Measurements from ENCODE around the gene ARL4D.
"Not testable (repeated sequence)": the region's sequence is repeated elsewhere in the genome, so short reads cannot be mapped to it uniquely, and the experiment has no call there.

The ARL4D gene

GRCh38 chr17:43398724-43399595 is at the start of gene ARL4D:
ARL4D (plus strand) TSS chr17:43398993; CDS start chr17:43399733, 740 bp downstream.
- DNase-seq (ENCODE audit: low spot score) = peak; percentile 92

GRCh38 chr17:43349142-43349541 is 49.7 kb upstream of the ARL4D start:
- DNase-seq (ENCODE audit: low spot score) = no peak

- DNase-seq (ENCODE audit: low spot score) = no peak
Observed at GRCh38 chr17:43350888-43351361, 47.9 kb upstream of the ARL4D start.

GRCh38 chr17:43351691-43352090 is 47.1 kb upstream of the ARL4D start:
- DNase-seq (ENCODE audit: low spot score) = no peak

DNA sequence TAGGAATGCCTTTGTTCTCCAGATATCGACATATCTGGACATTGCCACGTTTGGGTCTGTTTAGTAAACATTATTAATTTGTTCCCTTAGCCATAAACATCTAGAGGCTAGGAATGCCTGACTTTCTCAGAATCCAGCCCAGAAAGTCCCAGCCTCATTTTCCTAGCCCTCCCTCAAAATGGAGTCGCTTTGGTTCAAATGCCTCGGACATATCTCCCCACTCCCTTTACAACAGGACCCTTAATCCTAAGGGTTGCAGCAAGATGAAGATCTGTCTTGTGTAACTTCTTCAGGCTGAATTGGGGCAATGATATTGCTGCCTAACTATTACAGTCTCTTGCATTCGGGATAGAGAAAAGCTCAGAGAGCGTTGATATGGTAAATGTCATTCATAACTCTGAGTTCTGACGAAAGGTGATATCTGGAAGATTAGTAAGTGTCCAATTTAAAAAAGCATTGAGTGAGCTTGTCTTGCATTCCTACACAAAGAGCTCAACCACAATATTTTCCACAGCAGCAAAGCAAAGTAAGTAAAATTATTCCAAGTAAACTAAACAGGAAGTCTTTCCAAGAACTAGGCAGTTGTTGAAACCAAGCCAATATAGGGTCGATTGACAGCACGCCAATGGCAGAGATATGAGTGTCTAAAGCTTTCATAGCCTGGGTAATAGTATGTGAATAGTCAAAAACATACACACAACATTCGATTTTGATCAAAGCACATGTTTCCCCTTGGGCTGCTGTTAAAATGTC is 46.0 kb upstream of the ARL4D start:
- DNase-seq (ENCODE audit: low spot score) = no peak

DNA sequence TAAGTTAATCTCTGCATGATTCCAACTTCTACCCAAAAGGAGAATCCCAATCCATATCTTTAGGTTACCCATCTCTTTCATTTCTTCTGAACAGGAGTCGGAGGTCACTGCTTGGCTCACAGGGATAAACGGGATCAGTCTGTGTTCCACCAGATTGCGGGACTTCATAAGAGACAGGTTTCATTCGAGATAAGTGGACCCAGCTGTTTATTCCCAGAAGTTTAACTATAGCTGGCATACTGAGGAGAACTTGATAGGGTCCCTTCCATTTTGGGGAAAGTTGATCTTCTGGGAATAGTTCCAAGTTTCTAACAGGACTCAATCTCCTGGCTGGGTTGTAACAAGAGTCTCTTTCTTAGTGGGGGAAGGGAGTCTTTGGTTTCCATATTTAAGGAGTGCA is 45.4 kb upstream of the ARL4D start:
- DNase-seq (ENCODE audit: low spot score) = no peak

DNA sequence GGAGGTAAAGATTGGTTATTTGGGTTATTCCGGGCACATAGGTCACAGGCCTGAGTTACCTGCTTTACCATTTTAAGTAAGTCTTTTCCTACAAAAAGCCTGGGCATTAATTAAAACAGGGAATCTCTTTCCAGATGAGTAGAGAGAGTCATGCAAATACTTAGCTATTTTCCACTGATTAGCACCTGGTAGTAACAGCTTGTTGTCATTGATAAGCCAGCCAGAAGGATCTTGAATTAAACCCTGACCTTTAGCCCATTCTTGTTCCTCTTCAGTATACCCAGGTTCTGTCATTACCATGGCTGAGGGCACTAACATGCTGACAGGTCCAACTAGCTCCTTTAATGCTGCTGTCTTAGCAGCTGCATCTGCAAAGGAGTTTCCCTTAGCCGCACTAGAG is 44.4 kb upstream of the ARL4D start:
- no peak for DNase-seq (ENCODE audit: low spot score)

- no peak for DNase-seq (ENCODE audit: low spot score)
Observed at GRCh38 chr17:43356450-43356849, 42.3 kb upstream of the ARL4D start.

GRCh38 chr17:43356999-43357398 is 41.8 kb upstream of the ARL4D start:
- DNase-seq (ENCODE audit: low spot score) = no peak

DNA sequence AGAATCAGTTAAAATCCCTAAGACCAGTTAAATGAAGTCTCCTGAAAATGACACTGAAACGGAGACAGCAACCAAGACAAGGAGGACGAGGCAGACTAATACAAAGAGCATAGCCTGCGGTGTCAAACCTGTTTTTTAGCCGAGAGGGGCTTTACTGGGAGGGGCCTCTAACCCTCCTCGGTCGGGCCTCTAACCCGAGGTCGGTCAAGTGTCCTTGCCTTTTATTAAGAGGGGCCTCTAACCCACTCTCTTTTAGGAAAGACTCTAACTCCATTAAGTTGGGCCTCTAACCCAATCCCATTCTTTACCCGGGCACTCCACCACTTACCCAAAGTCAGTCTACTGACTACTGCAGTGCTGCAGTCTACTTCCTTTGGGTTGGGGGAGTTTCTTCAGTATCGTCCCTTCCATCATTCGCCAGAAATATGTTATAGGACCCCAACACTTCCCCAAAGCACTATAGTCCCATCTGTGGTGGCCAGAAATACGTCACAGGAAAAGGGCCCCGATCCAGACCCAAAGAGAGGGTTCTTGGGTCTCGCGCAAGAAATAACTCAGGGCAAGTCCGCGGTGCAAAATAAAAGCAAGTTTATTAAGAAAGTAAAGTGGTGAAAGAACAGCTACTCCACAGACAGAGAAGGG is 39.2 kb upstream of the ARL4D start:
- no peak for DNase-seq (ENCODE audit: low spot score)

GRCh38 chr17:43360376-43360738 is 38.4 kb upstream of the ARL4D start:
- DNase-seq (ENCODE audit: low spot score) = peak; percentile 52

DNA sequence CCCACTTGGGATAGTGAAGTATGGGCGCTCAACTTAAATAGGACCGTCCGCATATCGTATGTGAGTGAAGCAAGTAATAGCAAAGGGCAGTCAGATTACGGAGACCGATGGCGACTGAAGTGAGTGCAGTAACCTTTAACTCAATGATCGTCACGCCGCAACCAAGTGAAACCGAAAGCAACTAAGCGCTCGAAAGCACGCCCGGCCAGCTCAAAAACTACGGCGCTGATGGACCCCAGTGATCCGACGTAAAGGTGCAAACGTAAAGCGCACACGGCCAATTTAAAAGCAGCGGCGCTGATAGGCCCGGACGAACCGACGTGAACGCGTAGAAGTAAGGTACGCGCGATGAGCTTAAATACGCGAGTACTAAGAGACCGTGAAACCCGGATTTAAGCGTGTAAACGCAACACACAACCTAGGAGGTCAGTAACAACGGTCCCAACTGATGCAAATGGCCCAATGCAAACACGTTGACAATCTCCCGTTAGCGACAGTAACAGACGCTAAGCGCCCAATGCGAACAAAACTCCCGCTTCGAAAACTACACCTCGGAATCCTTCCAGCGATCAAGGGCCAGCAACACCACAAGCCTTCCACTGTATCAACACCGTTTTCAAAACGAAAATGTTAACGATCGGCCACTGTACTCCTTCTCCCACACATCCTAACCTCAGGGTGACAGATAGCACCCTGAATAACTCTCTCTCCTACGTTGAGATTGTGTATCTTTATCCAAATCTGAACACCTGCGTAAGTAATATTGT is 37.9 kb upstream of the ARL4D start:
- DNase-seq (ENCODE audit: low spot score) = peak; percentile 87

- no peak for DNase-seq (ENCODE audit: low spot score)
Observed at GRCh38 chr17:43363181-43363925, 35.4 kb upstream of the ARL4D start.

DNA sequence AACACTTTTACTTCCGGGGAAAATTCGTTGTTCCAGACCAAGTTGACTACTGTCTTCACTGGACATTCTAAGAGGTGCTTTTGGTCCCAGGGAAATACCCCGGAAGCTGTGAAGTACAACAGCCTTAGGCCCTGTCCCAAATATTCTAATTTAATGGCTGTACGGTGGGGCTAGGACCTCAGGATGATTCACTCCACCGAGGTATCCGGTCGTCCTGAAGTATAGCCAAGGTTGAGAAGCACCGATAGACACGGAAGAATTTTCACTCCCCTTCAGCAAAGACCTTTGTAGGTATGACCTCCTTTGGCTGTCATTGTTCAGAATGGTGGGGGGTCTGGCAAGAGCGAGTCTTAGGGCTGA is 34.9 kb upstream of the ARL4D start:
- DNase-seq (ENCODE audit: low spot score) = no peak

GRCh38 chr17:43365356-43365755 is 33.4 kb upstream of the ARL4D start:
- no peak for DNase-seq (ENCODE audit: low spot score)

DNA sequence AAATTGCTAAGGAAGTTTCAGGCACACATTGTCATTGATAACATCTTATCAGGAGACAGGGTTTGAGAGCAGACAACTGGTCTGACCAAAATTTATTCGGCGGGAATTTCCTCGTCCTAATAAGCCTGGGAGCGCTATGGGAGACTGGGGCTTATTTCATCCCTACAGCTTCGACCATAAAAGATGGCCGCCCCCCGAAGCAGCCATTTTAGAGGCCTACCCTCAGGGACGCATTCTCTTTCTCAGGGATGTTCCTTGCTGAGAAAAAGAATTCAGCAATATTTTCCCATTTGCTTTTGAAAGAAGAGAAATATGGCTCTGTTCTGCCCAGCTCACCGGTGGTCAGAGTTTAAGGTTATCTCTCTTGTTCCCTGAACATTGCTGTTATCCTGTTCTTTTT is 32.9 kb upstream of the ARL4D start:
- DNase-seq (ENCODE audit: low spot score) = not testable (repeated sequence)

DNA sequence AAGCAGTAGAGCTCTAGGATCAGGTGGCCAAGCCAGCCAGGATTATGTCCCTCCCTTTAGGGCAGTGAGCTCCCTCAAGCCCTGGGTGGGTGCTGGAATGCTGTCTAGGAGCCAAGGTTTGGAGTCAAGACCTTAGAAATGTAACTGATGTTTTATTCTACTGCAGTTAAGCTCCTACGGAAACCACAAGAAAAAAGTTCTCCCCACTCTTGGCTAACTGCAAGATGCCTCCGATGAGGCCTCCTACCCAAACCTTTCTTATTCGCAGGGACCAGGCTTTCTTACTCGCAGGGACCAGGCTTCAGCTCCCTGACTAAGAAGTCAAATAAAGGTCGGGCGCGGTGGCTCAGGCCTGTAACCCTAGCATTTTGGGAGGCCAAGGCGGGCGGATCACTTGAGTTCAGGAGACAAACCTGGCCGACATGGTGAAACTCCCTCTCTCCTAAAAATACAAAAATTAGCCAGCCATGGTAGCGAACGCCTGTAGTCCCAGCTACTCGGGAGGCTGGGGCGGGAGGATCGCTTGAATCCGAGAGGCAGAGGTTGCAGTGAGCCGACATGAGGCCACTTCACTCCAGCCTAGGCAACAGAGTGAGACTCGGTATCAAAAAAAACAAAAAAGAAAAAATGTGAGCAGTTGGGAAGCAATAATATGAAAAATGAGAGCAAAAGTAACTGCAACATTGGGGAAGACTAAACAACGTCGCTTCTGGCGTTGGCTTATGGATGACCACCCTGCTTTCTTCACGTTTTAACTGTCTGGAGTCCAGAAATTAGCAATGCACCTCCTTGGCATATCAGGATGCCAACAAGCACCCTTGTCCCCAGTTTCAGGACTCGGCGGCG is 31.7 kb upstream of the ARL4D start:
- no peak for DNase-seq (ENCODE audit: low spot score)

DNA sequence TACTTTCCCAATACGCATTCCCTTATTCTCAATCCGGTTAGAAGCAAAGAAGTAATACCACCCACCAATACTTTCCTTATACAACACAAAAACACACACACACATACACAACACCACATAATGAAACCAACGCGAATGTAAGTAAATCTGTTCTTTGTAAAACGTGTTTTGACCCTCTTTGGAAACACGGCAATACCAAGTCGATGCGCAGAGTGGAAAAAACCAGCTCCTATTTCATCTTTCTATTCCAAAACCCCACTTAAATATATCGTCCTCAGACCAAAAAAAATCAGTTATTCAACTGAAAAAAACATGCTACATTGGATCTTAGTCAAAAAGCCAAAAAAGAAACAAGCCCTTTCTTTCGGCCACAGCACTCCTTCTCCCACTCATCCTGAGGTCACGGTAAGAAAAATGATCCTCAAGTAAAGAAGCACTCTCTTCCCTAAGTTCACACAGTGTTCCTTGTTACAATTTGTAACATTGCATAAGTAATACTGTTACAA is 31.0 kb upstream of the ARL4D start:
- DNase-seq (ENCODE audit: low spot score) = no peak

GRCh38 chr17:43368740-43369506 is 29.9 kb upstream of the ARL4D start:
- DNase-seq (ENCODE audit: low spot score) = peak; percentile 68

All from D341Med (cell line).